Caco-2 (cell line): ENCODE data around the gene YIPF6. TPM values are rescaled to one million over a fixed set of nuclear protein-coding genes. Genes with fewer than 3 reads are reported as not detected.

Experiments
- Bru-seq: library from RNA; stranded (reverse); fragments of 400-500 nt; gene quantifications from one replicate; lab custom pipeline; 2021; lab: Mats Ljungman, UMichigan
- BruChase-seq, 2 experiments: library from RNA; stranded (reverse); fragments of 400-500 nt; gene quantifications; one replicate each; lab custom pipeline; 2021; lab: Mats Ljungman, UMichigan
- BruUV-seq: library from RNA; stranded (reverse); fragments of 400-500 nt; replicated peaks from 2 replicates; lab custom pipeline; 2021; lab: Mats Ljungman, UMichigan
- CTCF ChIA-PET: fragments of 300-600 bp; sonication (Branson Sonifier 250); formaldehyde crosslinking; loops from one replicate; lab custom pipeline; 2022; ENCODE audit warnings: antibody characterized with exemption; lab: Charles Lee
- POLR2A ChIA-PET: fragments of 300-600 bp; sonication (Branson Sonifier 250); formaldehyde crosslinking; loops from one replicate; lab custom pipeline; 2022; ENCODE audit warnings: antibody characterized with exemption; lab: Charles Lee
- DNase-seq, 2 experiments: peaks; one replicate each; pipeline versions ENCODE4 v3.0.0 to v3.0.0-alpha.2; 2020 to 2022
- H3K27me3 ChIP-seq: replicated peaks from 2 replicates; pipeline ENCODE4 v1.6.0; 2011; ENCODE audit warnings: low read length; ENCODE audit not compliant: control insufficient read depth, insufficient read depth
- H3K36me3 ChIP-seq: 2 replicates; pipeline ENCODE4 v1.5.1; 2011; ENCODE audit warnings: low read length; ENCODE audit not compliant: control insufficient read depth, insufficient read depth
- H3K4me1 ChIP-seq: fragments of 250-450 bp; sonication (Bioruptor Pico); 2 replicates; pipeline ENCODE4 v1.5.1; 2020; ENCODE audit warnings: mild to moderate bottlenecking
- H3K4me3 ChIP-seq: 2 replicates; pipeline ENCODE4 v1.5.1; 2011; ENCODE audit warnings: low read depth, mild to moderate bottlenecking, control low read depth, low read length
- H3K9me3 ChIP-seq: fragments of 250-450 bp; sonication (Bioruptor Pico); 2 replicates; pipeline ENCODE4 v1.5.1; 2020; ENCODE audit warnings: mild to moderate bottlenecking, moderate library complexity
- H3K27ac Mint-ChIP-seq: one replicate; pipeline ENCODE4 v1.8.0; 2022; ENCODE audit warnings: mixed read lengths; ENCODE audit not compliant: unreplicated experiment
- H3K27me3 Mint-ChIP-seq: one replicate; pipeline ENCODE4 v1.8.0; 2022; ENCODE audit warnings: mixed read lengths; ENCODE audit not compliant: insufficient read depth, unreplicated experiment
- H3K36me3 Mint-ChIP-seq: one replicate; pipeline ENCODE4 v1.8.0; 2022; ENCODE audit warnings: mild to moderate bottlenecking, mixed read lengths; ENCODE audit not compliant: insufficient read depth, unreplicated experiment
- H3K4me1 Mint-ChIP-seq: one replicate; pipeline ENCODE4 v1.8.0; 2022; ENCODE audit warnings: low read depth, mixed read lengths; ENCODE audit not compliant: unreplicated experiment
- H3K4me3 Mint-ChIP-seq: one replicate; pipeline ENCODE4 v1.8.0; 2022; ENCODE audit warnings: mild to moderate bottlenecking, moderate library complexity, mixed read lengths; ENCODE audit not compliant: unreplicated experiment
- H3K9me3 Mint-ChIP-seq: one replicate; pipeline ENCODE4 v1.8.0; 2022; ENCODE audit warnings: mixed read lengths; ENCODE audit not compliant: unreplicated experiment
- intact Hi-C: fragments of 100-400 bp; cut with micrococcal nuclease; formaldehyde crosslinking; loops from one replicate; pipeline ENCODE4 v1.10.0; 2022; ENCODE audit not compliant: unreplicated experiment
- long read RNA-seq: library from polyadenylated mRNA; stranded (forward); transcript quantifications from one replicate; pipeline ENCODE4 v2.0.0, GENCODE V29; 2022
- total RNA-seq: library from RNA; stranded (reverse); gene quantifications from 2 replicates; pipeline ENCODE4 v1.2.3, GENCODE V29; 2022
- TF ChIP-seq, protein P1 (sequence below), 2 experiments: fragments of 200-600 bp in 1 of 2; IDR thresholded peaks; 1 replicate in 1 of 2; 2 replicates in 1 of 2; pipeline versions ENCODE4 v1.5.1 to v1.8.0; 2011 to 2022; ENCODE audit warnings: antibody characterized with exemption in 1 of 2, control low read depth in 1 of 2, inconsistent platforms in 1 of 2, low read depth in 1 of 2, low read length in 1 of 2, mild to moderate bottlenecking in 1 of 2, moderate library complexity in 1 of 2; ENCODE audit not compliant: insufficient read depth in 1 of 2, severe bottlenecking in 1 of 2, unreplicated experiment in 1 of 2

YIPF6 gene, protein sequence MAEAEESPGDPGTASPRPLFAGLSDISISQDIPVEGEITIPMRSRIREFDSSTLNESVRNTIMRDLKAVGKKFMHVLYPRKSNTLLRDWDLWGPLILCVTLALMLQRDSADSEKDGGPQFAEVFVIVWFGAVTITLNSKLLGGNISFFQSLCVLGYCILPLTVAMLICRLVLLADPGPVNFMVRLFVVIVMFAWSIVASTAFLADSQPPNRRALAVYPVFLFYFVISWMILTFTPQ
- total RNA-seq (42.0 and 43.5 TPM in 2 replicates), Bru-seq, nascent RNA (percentile 85 among the genes with signal in this experiment), BruChase-seq, experiment 1, labeled RNA remaining after a 2-hour chase (percentile 92 among the genes with signal in this experiment), BruChase-seq, experiment 2, labeled RNA remaining after a 6-hour chase (percentile 94 among the genes with signal in this experiment)
- long read RNA-seq, full-length matches to known transcripts, result 77 of 93 reads
- long read RNA-seq, partial matches to known transcripts, result 0 of 93 reads
- long read RNA-seq, other reads (novel, unspliced or antisense), result 16 of 93 reads

DNA sequence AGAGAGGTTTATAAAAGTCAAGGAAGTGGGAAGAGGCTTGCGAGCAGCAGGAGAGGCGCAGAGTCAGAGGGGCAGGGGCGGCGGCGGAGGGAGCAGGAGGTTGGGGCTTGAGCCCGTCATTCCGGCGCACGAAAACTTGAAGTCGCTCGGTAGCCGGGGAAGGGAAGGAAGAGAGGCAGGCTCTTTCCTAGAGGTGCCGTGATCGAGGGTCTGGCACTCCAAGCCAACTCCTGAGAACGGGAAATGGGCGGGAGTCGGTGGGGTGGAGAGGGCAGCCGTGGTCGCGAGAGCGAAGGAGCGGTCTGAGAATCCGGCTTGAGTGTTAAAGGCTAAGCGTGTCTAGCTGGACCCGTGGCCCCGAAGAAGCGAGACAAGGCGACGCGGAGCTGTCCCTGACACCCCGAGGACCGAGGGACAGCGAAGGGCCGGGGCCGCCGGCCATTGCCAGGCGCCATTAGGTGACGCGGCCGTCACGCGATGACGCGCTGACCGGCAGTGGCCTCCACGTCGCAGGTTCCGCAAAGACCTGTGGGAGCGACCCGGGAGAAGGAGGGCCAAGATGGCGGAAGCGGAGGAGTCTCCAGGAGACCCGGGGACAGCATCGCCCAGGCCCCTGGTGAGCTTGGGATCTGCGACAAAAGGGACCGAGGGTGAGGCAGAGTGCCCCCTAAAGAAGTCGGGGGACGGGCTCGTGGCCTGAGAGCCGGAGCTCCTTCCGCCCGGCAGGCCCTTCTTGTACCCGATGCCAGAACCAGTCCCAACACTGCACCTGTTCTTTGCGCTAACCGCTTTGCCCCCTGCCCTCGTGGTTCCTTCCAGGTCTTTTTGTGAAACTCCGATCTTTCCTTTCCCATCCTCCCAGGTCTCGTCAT is at the start of gene YIPF6:
TSS of gene YIPF6 (plus strand) at position 544 of the 872 bp plus-strand sequence. CDS start at position 560, 16 bp downstream.
- no peaks in the 10 kb centered on the region for H3K9me3 ChIP-seq
- H3K36me3 ChIP-seq, result no peaks in the 10 kb centered on the region
- ChIA-PET POLR2A (interaction anchor here (1.0 kb wide), 1 partner anchor 8 kb away, joined by 3 read pairs; no protein-coding TSS in a partner anchor), CTCF (no interaction called here)
- Mint-ChIP-seq H3K27ac (peak within 1 kb of the TSS; percentile 96), H3K9me3 (no peaks in the 10 kb centered on the region), H3K27me3 (no peaks in the 10 kb centered on the region), H3K36me3 (peaks cover 21% of the 10 kb centered on the region), H3K4me3 (peak within 1 kb of the TSS; percentile 84), H3K4me1 (no peaks in the 10 kb centered on the region)
- H3K4me3 ChIP-seq, result peak within 1 kb of the TSS; percentile 75
- no peaks in the 10 kb centered on the region for H3K4me1 ChIP-seq
- no TSS peak for BruUV-seq
- TF ChIP-seq, protein P1, sequence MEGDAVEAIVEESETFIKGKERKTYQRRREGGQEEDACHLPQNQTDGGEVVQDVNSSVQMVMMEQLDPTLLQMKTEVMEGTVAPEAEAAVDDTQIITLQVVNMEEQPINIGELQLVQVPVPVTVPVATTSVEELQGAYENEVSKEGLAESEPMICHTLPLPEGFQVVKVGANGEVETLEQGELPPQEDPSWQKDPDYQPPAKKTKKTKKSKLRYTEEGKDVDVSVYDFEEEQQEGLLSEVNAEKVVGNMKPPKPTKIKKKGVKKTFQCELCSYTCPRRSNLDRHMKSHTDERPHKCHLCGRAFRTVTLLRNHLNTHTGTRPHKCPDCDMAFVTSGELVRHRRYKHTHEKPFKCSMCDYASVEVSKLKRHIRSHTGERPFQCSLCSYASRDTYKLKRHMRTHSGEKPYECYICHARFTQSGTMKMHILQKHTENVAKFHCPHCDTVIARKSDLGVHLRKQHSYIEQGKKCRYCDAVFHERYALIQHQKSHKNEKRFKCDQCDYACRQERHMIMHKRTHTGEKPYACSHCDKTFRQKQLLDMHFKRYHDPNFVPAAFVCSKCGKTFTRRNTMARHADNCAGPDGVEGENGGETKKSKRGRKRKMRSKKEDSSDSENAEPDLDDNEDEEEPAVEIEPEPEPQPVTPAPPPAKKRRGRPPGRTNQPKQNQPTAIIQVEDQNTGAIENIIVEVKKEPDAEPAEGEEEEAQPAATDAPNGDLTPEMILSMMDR (IDR thresholded peaks at IDR 0.05; ENCODE audit: insufficient read depth in 1 of 2, low read depth in 1 of 2, low read length in 1 of 2, severe bottlenecking in 1 of 2, unreplicated experiment in 1 of 2), result no peak
- intact Hi-C loops, result loop anchor here (1.0 kb wide), 1 partner anchor 8 kb away; no protein-coding TSS in a partner anchor
- peak; percentile 80 to 82 for DNase-seq
- no peaks in the 10 kb centered on the region for H3K27me3 ChIP-seq

DNA sequence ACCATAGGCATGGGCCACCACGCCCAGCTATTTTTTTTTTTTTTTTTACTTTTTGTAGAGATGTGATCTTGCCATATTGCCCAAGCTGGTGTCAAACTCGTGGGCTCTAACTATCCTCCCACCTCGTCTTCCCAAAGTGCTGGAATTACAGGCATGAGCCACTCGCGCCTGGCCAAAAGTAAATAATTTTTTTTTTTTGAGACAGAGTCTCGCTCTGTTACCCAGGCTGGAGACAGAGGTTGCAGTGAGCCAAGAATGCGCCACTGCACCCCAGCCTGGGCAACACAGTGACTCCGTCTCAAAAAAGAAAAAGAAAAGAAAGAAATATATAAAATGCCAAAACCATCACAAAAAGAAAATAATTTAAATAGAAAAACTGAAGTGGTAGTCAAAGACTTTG is 47.1 kb upstream of the YIPF6 start:
- no peaks in the 10 kb centered on the region for H3K4me1 ChIP-seq
- H3K27me3 ChIP-seq, result no peaks in the 10 kb centered on the region
- Mint-ChIP-seq H3K4me1 (no peaks in the 10 kb centered on the region), H3K36me3 (no peaks in the 10 kb centered on the region), H3K4me3 (no peak overlapping the region), H3K27me3 (no peaks in the 10 kb centered on the region), H3K9me3 (no peaks in the 10 kb centered on the region), H3K27ac (no peak overlapping the region)
- no peak overlapping the region for H3K4me3 ChIP-seq
- CTCF ChIA-PET, result no interaction called here
- intact Hi-C loops, result no loop called here
- BruUV-seq, result no TSS peak
- TF ChIP-seq, protein P1 (IDR thresholded peaks at IDR 0.05; ENCODE audit: insufficient read depth in 1 of 2, low read depth in 1 of 2, low read length in 1 of 2, severe bottlenecking in 1 of 2, unreplicated experiment in 1 of 2), result no peak
- H3K9me3 ChIP-seq, result no peaks in the 10 kb centered on the region
- no peak for DNase-seq
- POLR2A ChIA-PET, result no interaction called here
- H3K36me3 ChIP-seq, result no peaks in the 10 kb centered on the region
